HepG2 (cell line): ENCODE results near the gene TLK2. TPM values are rescaled to one million over a fixed set of nuclear protein-coding genes. Genes with fewer than 3 reads are reported as not detected.

Experiments used
- ATAC-seq: fragments of 200-7000 bp; cut with Tn5 transposase; 3 replicates; pipeline ENCODE4 v1.9.1; 2020; ENCODE audit warnings: mild to moderate bottlenecking, moderate library complexity
- BruUV-seq: library from RNA; stranded (reverse); fragments of 400-500 nt; replicated peaks from 2 replicates; lab custom pipeline; 2021; lab: Mats Ljungman, UMichigan
- CTCF ChIA-PET: fragments of 300-600 bp; formaldehyde crosslinking; extraction: SDS; loops from one replicate; lab custom pipeline; 2021; ENCODE audit warnings: low total read pairs, inconsistent platforms, low intra/inter-chr PET ratio; lab: Yijun Ruan, JAX
- POLR2A ChIA-PET: fragments of 350-600 bp; sonication (Branson Sonifier 250); formaldehyde crosslinking; loops from one replicate; lab custom pipeline; 2020; ENCODE audit warnings: antibody characterized with exemption, inconsistent platforms; lab: Yijun Ruan, JAX
- DNase-seq: peaks from one replicate; pipeline ENCODE4 v3.0.0-alpha.2; 2015; ENCODE audit warnings: low spot score
- FAIRE-seq: peaks from 3 replicates; lab custom pipeline; 2011; peaks lifted over from hg19 to GRCh38; lab: Jason Lieb, UNC
- H2AFZ ChIP-seq: one replicate; pipeline ENCODE4 v1.6.1; 2011; ENCODE audit warnings: low read length, inconsistent platforms
- H3K27ac ChIP-seq: fragments of 300-600 bp; 3 replicates; pipeline ENCODE4 v1.8.0; 2011; ENCODE audit warnings: mixed run types, mild to moderate bottlenecking, mixed read lengths, low read length, inconsistent platforms; ENCODE audit not compliant: insufficient read depth; ENCODE audit errors: extremely low read length
- H3K27me3 ChIP-seq, 2 experiments: fragments of 200-600 bp in 1 of 2; 2 replicates in 1 of 2; 3 replicates in 1 of 2; pipeline versions ENCODE4 v1.6.0 to v1.8.0; 2011; ENCODE audit warnings: low read length in 2 of 2, mild to moderate bottlenecking in 2 of 2, moderate library complexity in 2 of 2, inconsistent platforms in 1 of 2; ENCODE audit not compliant: insufficient read depth in 2 of 2, control insufficient read depth in 1 of 2
- H3K36me3 ChIP-seq, 2 experiments: fragments of 200-600 bp in 1 of 2; replicated peaks in 1 of 2; 2 replicates in 1 of 2; 3 replicates in 1 of 2; pipeline versions ENCODE4 v1.5.1 to v1.8.0; 2011; ENCODE audit warnings: low read length in 2 of 2, inconsistent platforms in 1 of 2; ENCODE audit not compliant: insufficient read depth in 2 of 2, control insufficient read depth in 1 of 2
- H3K4me1 ChIP-seq: 2 replicates; pipeline ENCODE4 v1.5.1; 2012; ENCODE audit warnings: low read length, inconsistent platforms; ENCODE audit not compliant: insufficient read depth
- H3K4me2 ChIP-seq: 2 replicates; pipeline ENCODE4 v1.6.0; 2011; ENCODE audit warnings: low read depth, low read length, inconsistent platforms
- H3K4me3 ChIP-seq, 3 experiments: fragments of 200-600 bp in 1 of 3; sonication (generic), shearing (Covaris generic) in 1 of 3; replicated peaks in 1 of 3; 2 replicates each; pipeline ENCODE4 v1.5.1; 2011 to 2016; ENCODE audit warnings: low read length in 3 of 3, inconsistent platforms in 2 of 3, low read depth in 2 of 3, mild to moderate bottlenecking in 2 of 3, control low read depth in 1 of 3, mixed read lengths in 1 of 3; ENCODE audit not compliant: insufficient read depth in 1 of 3
- H3K79me2 ChIP-seq: one replicate; pipeline ENCODE4 v1.6.1; 2011; ENCODE audit warnings: low read length, inconsistent platforms; ENCODE audit not compliant: insufficient read depth
- H3K9ac ChIP-seq: 2 replicates; pipeline ENCODE4 v1.6.0; 2011; ENCODE audit warnings: mild to moderate bottlenecking, low read depth, low read length, inconsistent platforms; ENCODE audit not compliant: insufficient read depth
- H3K9me3 ChIP-seq: 2 replicates; pipeline ENCODE4 v1.5.1; 2012; ENCODE audit warnings: mild to moderate bottlenecking, low read length
- H4K20me1 ChIP-seq: 2 replicates; pipeline ENCODE4 v1.6.0; 2011; ENCODE audit warnings: inconsistent platforms, mild to moderate bottlenecking, low read length, moderate library complexity; ENCODE audit not compliant: insufficient read depth
- AGO1 ChIP-seq: fragments of 200-400 bp; formaldehyde crosslinking; IDR thresholded peaks from 2 replicates; pipeline ENCODE4 v1.6.1; 2017; ENCODE audit warnings: mild to moderate bottlenecking, low read depth, low read length, moderate library complexity; ENCODE audit not compliant: poor library complexity, severe bottlenecking
- EED ChIP-seq: sonication (generic); formaldehyde crosslinking; IDR thresholded peaks from 2 replicates; pipeline ENCODE4 v1.5.0; 2020; ENCODE audit warnings: mild to moderate bottlenecking, missing genetic modification reagents
- ZNF263 ChIP-seq: sonication (generic); formaldehyde crosslinking; IDR thresholded peaks from 2 replicates; pipeline ENCODE4 v1.4.0; 2020; ENCODE audit warnings: missing genetic modification reagents
- WGBS: methylation state at CpG from one replicate; pipeline ENCODE4 v1.1.6; 2017; ENCODE audit warnings: low lambda C conversion rate; 5-methylcytosine and 5-hydroxymethylcytosine counted together
- in situ Hi-C: cut with HindIII; loops from 2 replicates; pipeline ENCODE4 v1.10.0; 2017; ENCODE audit warnings: low pct_unique_long_range_greater_than_20kb; ENCODE audit not compliant: extremely low pct_ligation_motif_present
- intact Hi-C: fragments of 100-400 bp; cut with micrococcal nuclease; formaldehyde crosslinking; loops from one replicate; pipeline ENCODE4 v1.10.0; 2022; ENCODE audit not compliant: unreplicated experiment
- polyA plus RNA-seq, 8 experiments: library from polyadenylated mRNA; depleted of rRNA in 3 of 8; stranded (reverse) in 7 of 8; unstranded in 1 of 8; fragments of >200 nt; fragmentation: Illumina TruSeq in 4 of 8; extraction: Trizol in 4 of 8; gene quantifications; 2 replicates each; pipeline versions ENCODE4 v1.2.1 to v1.2.3, GENCODE V29; 2011 to 2016; ENCODE audit warnings: low read depth in 4 of 8, missing spikeins in 1 of 8, mixed read lengths in 1 of 8; ENCODE audit not compliant: insufficient read depth in 1 of 8
- total RNA-seq, 5 experiments: library from RNA; depleted of rRNA; stranded (reverse); fragments of >200 nt; fragmentation: Illumina TruSeq; extraction: Trizol; gene quantifications; 2 replicates each; pipeline ENCODE4 v1.2.3, GENCODE V29; 2016; ENCODE audit warnings: low read depth in 1 of 5
- TF ChIP-seq, protein P1 (sequence below): sonication (generic); formaldehyde crosslinking; IDR thresholded peaks from 2 replicates; pipeline ENCODE4 v1.4.0; 2020; ENCODE audit warnings: missing genetic modification reagents
- TF ChIP-seq, protein P2 (sequence below): sonication (generic); formaldehyde crosslinking; IDR thresholded peaks from 2 replicates; pipeline ENCODE4 v1.4.0; 2020; ENCODE audit warnings: missing genetic modification reagents, borderline replicate concordance
- TF ChIP-seq, protein P3 (sequence below): sonication (generic); formaldehyde crosslinking; IDR thresholded peaks from 2 replicates; pipeline ENCODE4 v1.5.0; 2020; ENCODE audit warnings: mild to moderate bottlenecking, missing genetic modification reagents, moderate library complexity
- TF ChIP-seq, protein P4 (sequence below): sonication (generic); formaldehyde crosslinking; IDR thresholded peaks from 2 replicates; pipeline ENCODE4 v1.5.1; 2020; ENCODE audit warnings: mild to moderate bottlenecking, missing genetic modification reagents, moderate library complexity
- TF ChIP-seq, protein P5 (sequence below): sonication (generic); formaldehyde crosslinking; IDR thresholded peaks from 2 replicates; pipeline ENCODE4 v1.8.1; 2023; ENCODE audit warnings: mild to moderate bottlenecking, moderate library complexity, missing genetic modification reagents

Gene TLK2
- total and polyA plus RNA-seq, 2 of the 13 experiments (the other 11 are each of a cell fraction or from before 2014, with no cell fraction given): 58.7 to 60.8 TPM

DNA sequence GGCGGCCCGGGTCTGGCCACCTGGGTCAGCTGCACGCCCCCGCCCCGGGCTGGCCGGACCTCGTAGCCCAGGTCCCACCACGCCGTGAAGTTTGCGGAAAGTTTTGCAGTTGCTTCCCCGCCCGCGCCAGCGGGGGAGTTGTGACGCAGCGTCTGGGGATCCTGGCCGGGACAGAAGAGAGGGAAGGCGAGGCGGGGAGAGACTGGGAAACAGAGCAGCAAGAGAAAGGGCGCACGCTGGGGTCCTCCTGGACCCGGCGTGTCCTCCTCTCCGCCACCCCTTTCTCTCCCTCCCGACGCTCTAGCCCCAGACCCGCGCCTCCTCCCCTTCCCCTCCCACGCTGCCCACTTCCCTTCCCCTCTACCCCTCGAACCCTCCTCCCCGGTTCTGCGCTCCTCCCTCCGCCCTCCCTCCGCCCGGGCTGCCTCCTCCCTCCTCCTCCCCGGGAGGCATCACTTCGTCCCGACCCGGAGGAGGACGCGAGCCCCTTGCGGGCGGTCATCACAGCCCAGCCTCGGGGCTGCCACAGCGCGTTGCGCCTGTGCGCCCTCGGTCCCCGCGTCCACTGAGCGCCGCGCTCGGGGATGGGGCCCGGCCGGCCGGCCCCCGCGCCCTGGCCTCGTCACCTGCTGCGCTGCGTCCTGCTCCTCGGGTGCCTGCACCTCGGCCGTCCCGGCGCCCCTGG, 148.7 kb downstream of the TLK2 start, which contains the start of gene MRC2:
Gene MRC2 (plus strand): TSS at position 452 of the 685 bp plus-strand sequence. CDS start 133 bp downstream, at position 585.
- H3K79me2 ChIP-seq: no peaks in the 10 kb centered on the region
- ChIA-PET POLR2A (no interaction called here), CTCF (no interaction called here)
- peak within 1 kb of the TSS; percentile 67 for H3K4me2 ChIP-seq
- peaks cover 25% of the 10 kb centered on the region for H3K4me1 ChIP-seq
- BruUV-seq: no TSS peak
- no peaks in the 10 kb centered on the region for H3K36me3 ChIP-seq
- peak; percentile 57 for ATAC-seq
- H3K4me3 ChIP-seq: peak within 1 kb of the TSS; percentile 40 to 69 (median 42); a peak in 5 of 6 replicates
- H2AFZ ChIP-seq: no peak within 1 kb of the TSS
- no peak for DNase-seq
- H4K20me1 ChIP-seq: no peaks in the 10 kb centered on the region
- in situ Hi-C loops: no loop called here
- no peak within 1 kb of the TSS for H3K9ac ChIP-seq
- FAIRE-seq: no peak
- no peaks in the 10 kb centered on the region for H3K9me3 ChIP-seq
- H3K27ac ChIP-seq: no peak within 1 kb of the TSS
- H3K27me3 ChIP-seq: peaks cover 21 to 60% of the 10 kb centered on the region in 2 experiments; a peak in 4 of 5 replicates
- intact Hi-C loops: no loop called here
- 7% methylated on average over 39 of the region's 68 CpGs for WGBS
- TF ChIP-seq, protein P1, sequence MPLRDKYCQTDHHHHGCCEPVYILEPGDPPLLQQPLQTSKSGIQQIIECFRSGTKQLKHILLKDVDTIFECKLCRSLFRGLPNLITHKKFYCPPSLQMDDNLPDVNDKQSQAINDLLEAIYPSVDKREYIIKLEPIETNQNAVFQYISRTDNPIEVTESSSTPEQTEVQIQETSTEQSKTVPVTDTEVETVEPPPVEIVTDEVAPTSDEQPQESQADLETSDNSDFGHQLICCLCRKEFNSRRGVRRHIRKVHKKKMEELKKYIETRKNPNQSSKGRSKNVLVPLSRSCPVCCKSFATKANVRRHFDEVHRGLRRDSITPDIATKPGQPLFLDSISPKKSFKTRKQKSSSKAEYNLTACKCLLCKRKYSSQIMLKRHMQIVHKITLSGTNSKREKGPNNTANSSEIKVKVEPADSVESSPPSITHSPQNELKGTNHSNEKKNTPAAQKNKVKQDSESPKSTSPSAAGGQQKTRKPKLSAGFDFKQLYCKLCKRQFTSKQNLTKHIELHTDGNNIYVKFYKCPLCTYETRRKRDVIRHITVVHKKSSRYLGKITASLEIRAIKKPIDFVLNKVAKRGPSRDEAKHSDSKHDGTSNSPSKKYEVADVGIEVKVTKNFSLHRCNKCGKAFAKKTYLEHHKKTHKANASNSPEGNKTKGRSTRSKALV (CRISPR knock-in tag): peak; percentile 80; the same call in 1 of the 2 replicates
- TF ChIP-seq ZNF263 (CRISPR knock-in tag) (peak; percentile 75), EED (CRISPR knock-in tag) (no peak), AGO1 (peak; percentile 29)
- TF ChIP-seq, protein P2, sequence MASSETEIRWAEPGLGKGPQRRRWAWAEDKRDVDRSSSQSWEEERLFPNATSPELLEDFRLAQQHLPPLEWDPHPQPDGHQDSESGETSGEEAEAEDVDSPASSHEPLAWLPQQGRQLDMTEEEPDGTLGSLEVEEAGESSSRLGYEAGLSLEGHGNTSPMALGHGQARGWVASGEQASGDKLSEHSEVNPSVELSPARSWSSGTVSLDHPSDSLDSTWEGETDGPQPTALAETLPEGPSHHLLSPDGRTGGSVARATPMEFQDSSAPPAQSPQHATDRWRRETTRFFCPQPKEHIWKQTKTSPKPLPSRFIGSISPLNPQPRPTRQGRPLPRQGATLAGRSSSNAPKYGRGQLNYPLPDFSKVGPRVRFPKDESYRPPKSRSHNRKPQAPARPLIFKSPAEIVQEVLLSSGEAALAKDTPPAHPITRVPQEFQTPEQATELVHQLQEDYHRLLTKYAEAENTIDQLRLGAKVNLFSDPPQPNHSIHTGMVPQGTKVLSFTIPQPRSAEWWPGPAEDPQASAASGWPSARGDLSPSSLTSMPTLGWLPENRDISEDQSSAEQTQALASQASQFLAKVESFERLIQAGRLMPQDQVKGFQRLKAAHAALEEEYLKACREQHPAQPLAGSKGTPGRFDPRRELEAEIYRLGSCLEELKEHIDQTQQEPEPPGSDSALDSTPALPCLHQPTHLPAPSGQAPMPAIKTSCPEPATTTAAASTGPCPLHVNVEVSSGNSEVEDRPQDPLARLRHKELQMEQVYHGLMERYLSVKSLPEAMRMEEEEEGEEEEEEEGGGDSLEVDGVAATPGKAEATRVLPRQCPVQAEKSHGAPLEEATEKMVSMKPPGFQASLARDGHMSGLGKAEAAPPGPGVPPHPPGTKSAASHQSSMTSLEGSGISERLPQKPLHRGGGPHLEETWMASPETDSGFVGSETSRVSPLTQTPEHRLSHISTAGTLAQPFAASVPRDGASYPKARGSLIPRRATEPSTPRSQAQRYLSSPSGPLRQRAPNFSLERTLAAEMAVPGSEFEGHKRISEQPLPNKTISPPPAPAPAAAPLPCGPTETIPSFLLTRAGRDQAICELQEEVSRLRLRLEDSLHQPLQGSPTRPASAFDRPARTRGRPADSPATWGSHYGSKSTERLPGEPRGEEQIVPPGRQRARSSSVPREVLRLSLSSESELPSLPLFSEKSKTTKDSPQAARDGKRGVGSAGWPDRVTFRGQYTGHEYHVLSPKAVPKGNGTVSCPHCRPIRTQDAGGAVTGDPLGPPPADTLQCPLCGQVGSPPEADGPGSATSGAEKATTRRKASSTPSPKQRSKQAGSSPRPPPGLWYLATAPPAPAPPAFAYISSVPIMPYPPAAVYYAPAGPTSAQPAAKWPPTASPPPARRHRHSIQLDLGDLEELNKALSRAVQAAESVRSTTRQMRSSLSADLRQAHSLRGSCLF (CRISPR knock-in tag): no peak
- TF ChIP-seq, protein P3, sequence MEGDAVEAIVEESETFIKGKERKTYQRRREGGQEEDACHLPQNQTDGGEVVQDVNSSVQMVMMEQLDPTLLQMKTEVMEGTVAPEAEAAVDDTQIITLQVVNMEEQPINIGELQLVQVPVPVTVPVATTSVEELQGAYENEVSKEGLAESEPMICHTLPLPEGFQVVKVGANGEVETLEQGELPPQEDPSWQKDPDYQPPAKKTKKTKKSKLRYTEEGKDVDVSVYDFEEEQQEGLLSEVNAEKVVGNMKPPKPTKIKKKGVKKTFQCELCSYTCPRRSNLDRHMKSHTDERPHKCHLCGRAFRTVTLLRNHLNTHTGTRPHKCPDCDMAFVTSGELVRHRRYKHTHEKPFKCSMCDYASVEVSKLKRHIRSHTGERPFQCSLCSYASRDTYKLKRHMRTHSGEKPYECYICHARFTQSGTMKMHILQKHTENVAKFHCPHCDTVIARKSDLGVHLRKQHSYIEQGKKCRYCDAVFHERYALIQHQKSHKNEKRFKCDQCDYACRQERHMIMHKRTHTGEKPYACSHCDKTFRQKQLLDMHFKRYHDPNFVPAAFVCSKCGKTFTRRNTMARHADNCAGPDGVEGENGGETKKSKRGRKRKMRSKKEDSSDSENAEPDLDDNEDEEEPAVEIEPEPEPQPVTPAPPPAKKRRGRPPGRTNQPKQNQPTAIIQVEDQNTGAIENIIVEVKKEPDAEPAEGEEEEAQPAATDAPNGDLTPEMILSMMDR (CRISPR knock-in tag): 0 out of 2 replicates have a peak, but pooled peaks have one; percentile 4
- TF ChIP-seq, protein P4, sequence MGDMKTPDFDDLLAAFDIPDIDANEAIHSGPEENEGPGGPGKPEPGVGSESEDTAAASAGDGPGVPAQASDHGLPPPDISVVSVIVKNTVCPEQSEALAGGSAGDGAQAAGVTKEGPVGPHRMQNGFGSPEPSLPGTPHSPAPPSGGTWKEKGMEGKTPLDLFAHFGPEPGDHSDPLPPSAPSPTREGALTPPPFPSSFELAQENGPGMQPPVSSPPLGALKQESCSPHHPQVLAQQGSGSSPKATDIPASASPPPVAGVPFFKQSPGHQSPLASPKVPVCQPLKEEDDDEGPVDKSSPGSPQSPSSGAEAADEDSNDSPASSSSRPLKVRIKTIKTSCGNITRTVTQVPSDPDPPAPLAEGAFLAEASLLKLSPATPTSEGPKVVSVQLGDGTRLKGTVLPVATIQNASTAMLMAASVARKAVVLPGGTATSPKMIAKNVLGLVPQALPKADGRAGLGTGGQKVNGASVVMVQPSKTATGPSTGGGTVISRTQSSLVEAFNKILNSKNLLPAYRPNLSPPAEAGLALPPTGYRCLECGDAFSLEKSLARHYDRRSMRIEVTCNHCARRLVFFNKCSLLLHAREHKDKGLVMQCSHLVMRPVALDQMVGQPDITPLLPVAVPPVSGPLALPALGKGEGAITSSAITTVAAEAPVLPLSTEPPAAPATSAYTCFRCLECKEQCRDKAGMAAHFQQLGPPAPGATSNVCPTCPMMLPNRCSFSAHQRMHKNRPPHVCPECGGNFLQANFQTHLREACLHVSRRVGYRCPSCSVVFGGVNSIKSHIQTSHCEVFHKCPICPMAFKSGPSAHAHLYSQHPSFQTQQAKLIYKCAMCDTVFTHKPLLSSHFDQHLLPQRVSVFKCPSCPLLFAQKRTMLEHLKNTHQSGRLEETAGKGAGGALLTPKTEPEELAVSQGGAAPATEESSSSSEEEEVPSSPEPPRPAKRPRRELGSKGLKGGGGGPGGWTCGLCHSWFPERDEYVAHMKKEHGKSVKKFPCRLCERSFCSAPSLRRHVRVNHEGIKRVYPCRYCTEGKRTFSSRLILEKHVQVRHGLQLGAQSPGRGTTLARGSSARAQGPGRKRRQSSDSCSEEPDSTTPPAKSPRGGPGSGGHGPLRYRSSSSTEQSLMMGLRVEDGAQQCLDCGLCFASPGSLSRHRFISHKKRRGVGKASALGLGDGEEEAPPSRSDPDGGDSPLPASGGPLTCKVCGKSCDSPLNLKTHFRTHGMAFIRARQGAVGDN (CRISPR knock-in tag): no peak; the same call in 1 of the 2 replicates
- TF ChIP-seq, protein P5, sequence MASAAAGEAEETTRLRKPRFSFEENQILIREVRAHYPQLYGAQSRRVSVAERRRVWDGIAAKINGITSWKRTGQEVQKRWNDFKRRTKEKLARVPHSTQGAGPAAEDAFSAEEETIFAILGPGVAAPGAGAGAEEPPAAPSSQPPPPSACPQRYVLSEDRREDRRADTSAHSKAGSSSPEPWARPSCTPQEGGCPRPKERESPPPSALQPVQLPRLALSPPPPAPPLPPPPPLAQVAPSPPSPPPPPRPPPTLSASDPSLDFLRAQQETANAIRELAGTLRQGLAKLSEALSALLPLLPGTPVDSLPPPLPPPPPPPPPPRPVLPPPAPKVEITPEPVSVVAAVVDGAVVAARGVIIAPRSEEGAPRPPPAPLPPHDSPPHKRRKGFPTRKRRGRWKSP (CRISPR knock-in tag): no peak
